SU-DHL-6 (cell line): ENCODE measurements around the gene TRPT1.

ENCODE experiments used
- EZH2phosphoT487 ChIP-seq: fragments of 200-600 bp; sonication (generic), shearing (Covaris generic); conservative IDR thresholded peaks from 2 replicates; pipeline ENCODE4 v1.6.1; 2018; ENCODE audit warnings: mild to moderate bottlenecking, antibody characterized with exemption, low read length, moderate library complexity, mixed read lengths
- TF ChIP-seq, protein P1 (sequence below): fragments of 200-600 bp; sonication (generic); IDR thresholded peaks from one replicate; pipeline ENCODE4 v1.5.1; 2017; ENCODE audit warnings: antibody characterized with exemption, mild to moderate bottlenecking, low read length, moderate library complexity; ENCODE audit not compliant: insufficient read depth, poor library complexity, severe bottlenecking

DNA sequence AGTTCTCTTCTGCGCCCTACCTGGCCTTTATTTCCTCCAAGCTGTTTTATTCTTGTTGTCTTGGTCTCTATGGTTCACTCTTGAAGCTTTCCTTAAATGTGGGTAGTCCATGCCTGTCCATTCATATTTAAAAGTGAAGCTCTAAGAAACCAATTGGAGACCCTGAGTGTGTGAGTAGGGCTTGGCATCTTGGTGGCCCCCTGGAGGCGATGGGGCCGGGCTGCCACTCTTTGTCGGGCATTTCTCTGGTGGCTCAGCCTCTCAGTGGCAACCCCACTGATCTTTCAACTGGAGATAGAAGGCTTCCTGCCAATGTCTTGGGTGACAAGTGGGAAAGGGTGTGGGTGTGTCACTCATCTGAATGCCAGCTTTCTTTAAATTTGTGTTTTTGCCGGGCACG is 9.1 kb downstream of the TRPT1 start:
- TF ChIP-seq, protein P1, sequence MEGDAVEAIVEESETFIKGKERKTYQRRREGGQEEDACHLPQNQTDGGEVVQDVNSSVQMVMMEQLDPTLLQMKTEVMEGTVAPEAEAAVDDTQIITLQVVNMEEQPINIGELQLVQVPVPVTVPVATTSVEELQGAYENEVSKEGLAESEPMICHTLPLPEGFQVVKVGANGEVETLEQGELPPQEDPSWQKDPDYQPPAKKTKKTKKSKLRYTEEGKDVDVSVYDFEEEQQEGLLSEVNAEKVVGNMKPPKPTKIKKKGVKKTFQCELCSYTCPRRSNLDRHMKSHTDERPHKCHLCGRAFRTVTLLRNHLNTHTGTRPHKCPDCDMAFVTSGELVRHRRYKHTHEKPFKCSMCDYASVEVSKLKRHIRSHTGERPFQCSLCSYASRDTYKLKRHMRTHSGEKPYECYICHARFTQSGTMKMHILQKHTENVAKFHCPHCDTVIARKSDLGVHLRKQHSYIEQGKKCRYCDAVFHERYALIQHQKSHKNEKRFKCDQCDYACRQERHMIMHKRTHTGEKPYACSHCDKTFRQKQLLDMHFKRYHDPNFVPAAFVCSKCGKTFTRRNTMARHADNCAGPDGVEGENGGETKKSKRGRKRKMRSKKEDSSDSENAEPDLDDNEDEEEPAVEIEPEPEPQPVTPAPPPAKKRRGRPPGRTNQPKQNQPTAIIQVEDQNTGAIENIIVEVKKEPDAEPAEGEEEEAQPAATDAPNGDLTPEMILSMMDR = no peak
- no peak for TF ChIP-seq EZH2phosphoT487
